Measurements from ENCODE around the gene RBFOX2. TPM values are rescaled to one million over a fixed set of nuclear protein-coding genes. Genes with fewer than 3 reads are reported as not detected.

Gene RBFOX2
- total RNA-seq, 1 experiment from 2014 or later: 81.1 TPM

GRCh38 chr22:35818897-35819296 lies 209.7 kb downstream of the RBFOX2 start:
- DNase-seq (ENCODE audit: low read depth, low spot score) (no peak), ATAC-seq (no peak)
- BruUV-seq (replicated peaks): no TSS peak
- ChIA-PET CTCF (no interaction called here), POLR2A (no interaction called here)
- Histone ChIP-seq H3K27ac (ENCODE audit: low read length) (no peak overlapping the region), H3K27me3 (ENCODE audit: control insufficient read depth, insufficient read depth, low read length) (no peaks in the 10 kb centered on the region), H3K9me3 (ENCODE audit: control insufficient read depth, insufficient read depth, low read depth, low read length) (no peaks in the 10 kb centered on the region), H3K4me3 (ENCODE audit: low read depth in 2 of 2, low read length in 2 of 2) (no peak overlapping the region), H3K4me1 (ENCODE audit: control insufficient read depth, insufficient read depth, low read length) (no peaks in the 10 kb centered on the region; the same call in 1 of the 2 replicates), H3K36me3 (ENCODE audit: control insufficient read depth, insufficient read depth, low read length) (peaks cover 2% of the 10 kb centered on the region; the same call in 1 of the 2 replicates)
- in situ Hi-C loops (cut with HindIII; ENCODE audit: low pct_unique_long_range_greater_than_20kb, low sequenced_read_pairs) (no loop called here), intact Hi-C loops (cut with micrococcal nuclease; ENCODE audit: unreplicated experiment) (no loop called here)
- TF ChIP-seq SIN3A (IDR thresholded peaks at IDR 0.05; ENCODE audit: borderline replicate concordance, insufficient read depth, low read depth, low read length) (no peak), TCF7L2 (IDR thresholded peaks at IDR 0.05; ENCODE audit: low read depth, low read length) (no peak), POLR2AphosphoS5 (IDR thresholded peaks at IDR 0.05; ENCODE audit: low read depth, low read length) (no peak)
- TF ChIP-seq, protein P1, sequence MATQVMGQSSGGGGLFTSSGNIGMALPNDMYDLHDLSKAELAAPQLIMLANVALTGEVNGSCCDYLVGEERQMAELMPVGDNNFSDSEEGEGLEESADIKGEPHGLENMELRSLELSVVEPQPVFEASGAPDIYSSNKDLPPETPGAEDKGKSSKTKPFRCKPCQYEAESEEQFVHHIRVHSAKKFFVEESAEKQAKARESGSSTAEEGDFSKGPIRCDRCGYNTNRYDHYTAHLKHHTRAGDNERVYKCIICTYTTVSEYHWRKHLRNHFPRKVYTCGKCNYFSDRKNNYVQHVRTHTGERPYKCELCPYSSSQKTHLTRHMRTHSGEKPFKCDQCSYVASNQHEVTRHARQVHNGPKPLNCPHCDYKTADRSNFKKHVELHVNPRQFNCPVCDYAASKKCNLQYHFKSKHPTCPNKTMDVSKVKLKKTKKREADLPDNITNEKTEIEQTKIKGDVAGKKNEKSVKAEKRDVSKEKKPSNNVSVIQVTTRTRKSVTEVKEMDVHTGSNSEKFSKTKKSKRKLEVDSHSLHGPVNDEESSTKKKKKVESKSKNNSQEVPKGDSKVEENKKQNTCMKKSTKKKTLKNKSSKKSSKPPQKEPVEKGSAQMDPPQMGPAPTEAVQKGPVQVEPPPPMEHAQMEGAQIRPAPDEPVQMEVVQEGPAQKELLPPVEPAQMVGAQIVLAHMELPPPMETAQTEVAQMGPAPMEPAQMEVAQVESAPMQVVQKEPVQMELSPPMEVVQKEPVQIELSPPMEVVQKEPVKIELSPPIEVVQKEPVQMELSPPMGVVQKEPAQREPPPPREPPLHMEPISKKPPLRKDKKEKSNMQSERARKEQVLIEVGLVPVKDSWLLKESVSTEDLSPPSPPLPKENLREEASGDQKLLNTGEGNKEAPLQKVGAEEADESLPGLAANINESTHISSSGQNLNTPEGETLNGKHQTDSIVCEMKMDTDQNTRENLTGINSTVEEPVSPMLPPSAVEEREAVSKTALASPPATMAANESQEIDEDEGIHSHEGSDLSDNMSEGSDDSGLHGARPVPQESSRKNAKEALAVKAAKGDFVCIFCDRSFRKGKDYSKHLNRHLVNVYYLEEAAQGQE (IDR thresholded peaks at IDR 0.05; ENCODE audit: insufficient read depth in 1 of 2, low read depth in 2 of 2, low read length in 1 of 2): no peak
- TF ChIP-seq, protein P2, sequence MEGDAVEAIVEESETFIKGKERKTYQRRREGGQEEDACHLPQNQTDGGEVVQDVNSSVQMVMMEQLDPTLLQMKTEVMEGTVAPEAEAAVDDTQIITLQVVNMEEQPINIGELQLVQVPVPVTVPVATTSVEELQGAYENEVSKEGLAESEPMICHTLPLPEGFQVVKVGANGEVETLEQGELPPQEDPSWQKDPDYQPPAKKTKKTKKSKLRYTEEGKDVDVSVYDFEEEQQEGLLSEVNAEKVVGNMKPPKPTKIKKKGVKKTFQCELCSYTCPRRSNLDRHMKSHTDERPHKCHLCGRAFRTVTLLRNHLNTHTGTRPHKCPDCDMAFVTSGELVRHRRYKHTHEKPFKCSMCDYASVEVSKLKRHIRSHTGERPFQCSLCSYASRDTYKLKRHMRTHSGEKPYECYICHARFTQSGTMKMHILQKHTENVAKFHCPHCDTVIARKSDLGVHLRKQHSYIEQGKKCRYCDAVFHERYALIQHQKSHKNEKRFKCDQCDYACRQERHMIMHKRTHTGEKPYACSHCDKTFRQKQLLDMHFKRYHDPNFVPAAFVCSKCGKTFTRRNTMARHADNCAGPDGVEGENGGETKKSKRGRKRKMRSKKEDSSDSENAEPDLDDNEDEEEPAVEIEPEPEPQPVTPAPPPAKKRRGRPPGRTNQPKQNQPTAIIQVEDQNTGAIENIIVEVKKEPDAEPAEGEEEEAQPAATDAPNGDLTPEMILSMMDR (IDR thresholded peaks at IDR 0.05): no peak

- no peak overlapping the region for H3K4me3 ChIP-seq (ENCODE audit: low read depth in 2 of 2, low read length in 2 of 2)
- no peaks in the 10 kb centered on the region for H3K4me1 ChIP-seq (ENCODE audit: control insufficient read depth, insufficient read depth, low read length)
- ChIA-PET POLR2A (no interaction called here), CTCF (no interaction called here)
- H3K9me3 ChIP-seq (ENCODE audit: control insufficient read depth, insufficient read depth, low read depth, low read length): peaks cover 11% of the 10 kb centered on the region; the same call in 1 of the 2 replicates
- H3K27ac ChIP-seq (ENCODE audit: low read length): no peak overlapping the region
- intact Hi-C loops (cut with micrococcal nuclease; ENCODE audit: unreplicated experiment): no loop called here
- H3K27me3 ChIP-seq (ENCODE audit: control insufficient read depth, insufficient read depth, low read length): no peaks in the 10 kb centered on the region
- TF ChIP-seq SIN3A (IDR thresholded peaks at IDR 0.05; ENCODE audit: borderline replicate concordance, insufficient read depth, low read depth, low read length): no peak
- no peak for TF ChIP-seq POLR2AphosphoS5 (IDR thresholded peaks at IDR 0.05; ENCODE audit: low read depth, low read length)
- TF ChIP-seq TCF7L2 (IDR thresholded peaks at IDR 0.05; ENCODE audit: low read depth, low read length): no peak
- TF ChIP-seq, protein P2 (IDR thresholded peaks at IDR 0.05): no peak
- TF ChIP-seq, protein P1 (IDR thresholded peaks at IDR 0.05; ENCODE audit: insufficient read depth in 1 of 2, low read depth in 2 of 2, low read length in 1 of 2): no peak
- no peak for DNase-seq (ENCODE audit: low read depth, low spot score)
- in situ Hi-C loops (cut with HindIII; ENCODE audit: low pct_unique_long_range_greater_than_20kb, low sequenced_read_pairs): no loop called here
- BruUV-seq (replicated peaks): no TSS peak
- peaks cover 5% of the 10 kb centered on the region; the same call in 1 of the 2 replicates for H3K36me3 ChIP-seq (ENCODE audit: control insufficient read depth, insufficient read depth, low read length)
- ATAC-seq: no peak
Measured at GRCh38 chr22:35812600-35812999, 216.0 kb downstream of the RBFOX2 start.

Data from Panc1 (cell line).